CD4-positive, CD25-positive, alpha-beta regulatory T cell (primary cell): ENCODE measurements around the gene GMDS. TPM values are rescaled to one million over a fixed set of nuclear protein-coding genes. Genes with fewer than 3 reads are reported as not detected.
"Not testable (repeated sequence)": the region's sequence is repeated elsewhere in the genome, so short reads cannot be mapped to it uniquely, and the experiment has no call there.

Experiments
- ATAC-seq, 2 donors: fragments of 150-1000 bp; cut with Tn5 transposase; one replicate each; pipeline ENCODE4 v1.10.0; 2021; ENCODE audit warnings: low read depth in 2 of 2, moderate number of reproducible peaks in 2 of 2, moderate library complexity in 1 of 2
- DNase-seq, 3 donors: peaks; one replicate each; pipeline versions ENCODE4 v3.0.0 to v3.0.0-alpha.2; 2012 to 2022; ENCODE audit warnings: mixed read lengths in 1 of 3
- H3K27ac ChIP-seq: one replicate; pipeline ENCODE4 v1.7.0; 2013; ENCODE audit warnings: mild to moderate bottlenecking, low read length; ENCODE audit not compliant: insufficient read depth, poor library complexity, severe bottlenecking
- H3K27me3 ChIP-seq: one replicate; pipeline ENCODE4 v1.7.0; 2013; ENCODE audit warnings: low read length; ENCODE audit not compliant: control insufficient read depth, insufficient read depth
- H3K36me3 ChIP-seq: one replicate; pipeline ENCODE4 v1.7.0; 2013; ENCODE audit warnings: mild to moderate bottlenecking, low read length, moderate library complexity; ENCODE audit not compliant: control insufficient read depth, insufficient read depth
- H3K4me1 ChIP-seq: 2 replicates; pipeline ENCODE4 v1.7.0; 2013; ENCODE audit warnings: mild to moderate bottlenecking, low read length; ENCODE audit not compliant: insufficient read depth, control insufficient read depth, poor library complexity, severe bottlenecking
- H3K4me3 ChIP-seq: one replicate; pipeline ENCODE4 v1.7.0; 2013; ENCODE audit warnings: low read depth, mild to moderate bottlenecking, low read length, moderate library complexity
- H3K9me3 ChIP-seq, 2 experiments: 1 replicate in 1 of 2; 2 replicates in 1 of 2; pipeline ENCODE4 v1.7.0; 2013; ENCODE audit warnings: low read length in 2 of 2, mild to moderate bottlenecking in 1 of 2, moderate library complexity in 1 of 2; ENCODE audit not compliant: control insufficient read depth in 2 of 2
- H3K27ac Mint-ChIP-seq, 3 donors: one replicate each; pipeline ENCODE4 v1.8.0; 2020 to 2022; ENCODE audit warnings: mild to moderate bottlenecking in 3 of 3, mixed read lengths in 3 of 3, moderate library complexity in 2 of 3
- H3K27me3 Mint-ChIP-seq: one replicate; pipeline ENCODE4 v1.8.0; 2022; ENCODE audit warnings: mild to moderate bottlenecking, mixed read lengths
- H3K36me3 Mint-ChIP-seq: one replicate; pipeline ENCODE4 v1.8.0; 2020; ENCODE audit warnings: mixed read lengths
- H3K4me1 Mint-ChIP-seq, 4 donors: one replicate each; pipeline ENCODE4 v1.8.0; 2020 to 2022; ENCODE audit warnings: mixed read lengths in 4 of 4, mild to moderate bottlenecking in 1 of 4
- H3K4me3 Mint-ChIP-seq, 4 donors: one replicate each; pipeline ENCODE4 v1.8.0; 2020 to 2022; ENCODE audit warnings: mild to moderate bottlenecking in 4 of 4, mixed read lengths in 4 of 4, moderate library complexity in 3 of 4
- H3K9me3 Mint-ChIP-seq, 7 donors: one replicate each; pipeline ENCODE4 v1.8.0; 2020 to 2022; ENCODE audit warnings: mixed read lengths in 7 of 7, mild to moderate bottlenecking in 3 of 7, moderate library complexity in 2 of 7
- polyA plus RNA-seq, 4 donors: library from polyadenylated mRNA; unstranded; fragments of 300-500 nt; fragmentation: Illumina TruSeq; gene quantifications; one replicate each; pipeline ENCODE4 v1.2.3, GENCODE V29; 2021
- total RNA-seq: library from RNA; stranded (reverse); gene quantifications from one replicate; pipeline ENCODE4 v1.2.3, GENCODE V29; 2022

The GMDS gene
- total and polyA plus RNA-seq, 5 donors from 2014 or later: 17.5 to 23.9 (median 20.2) TPM

GRCh38 chr6:1850121-1850839 lies 395.1 kb downstream of the GMDS start:
- H3K4me3 Mint-ChIP-seq: no peak overlapping the region
- no peak for ATAC-seq
- H3K36me3 Mint-ChIP-seq: peaks cover 8% of the 10 kb centered on the region
- H3K9me3 Mint-ChIP-seq: peaks cover 0 to 2% (median 0%) of the 10 kb centered on the region in 7 donors
- H3K4me1 Mint-ChIP-seq: no peaks in the 10 kb centered on the region
- Histone ChIP-seq H3K9me3 (no peaks in the 10 kb centered on the region), H3K27ac (no peak overlapping the region), H3K36me3 (no peaks in the 10 kb centered on the region), H3K27me3 (no peaks in the 10 kb centered on the region), H3K4me3 (no peak overlapping the region), H3K4me1 (no peaks in the 10 kb centered on the region)
- no peaks in the 10 kb centered on the region for H3K27me3 Mint-ChIP-seq
- no peak overlapping the region for H3K27ac Mint-ChIP-seq
- no peak for DNase-seq

DNA sequence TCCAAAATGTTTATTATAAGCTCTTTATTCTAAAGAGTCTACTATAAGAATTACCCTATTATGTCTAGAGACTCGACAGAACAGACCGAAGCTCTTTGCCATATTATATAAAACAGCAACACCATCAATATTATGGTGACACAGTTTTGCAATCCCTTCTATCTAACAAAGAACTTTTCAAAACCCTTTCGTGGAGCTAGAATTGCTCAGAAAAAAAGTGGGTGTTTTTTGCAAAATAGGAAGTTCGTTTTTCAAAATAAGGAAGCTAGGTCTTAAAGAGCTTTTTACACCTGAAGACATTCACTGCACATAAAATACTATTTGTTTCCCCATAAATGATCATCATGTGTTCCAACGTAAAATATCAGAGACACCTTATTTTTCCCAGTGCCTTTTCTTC lies 395.7 kb downstream of the GMDS start:
- Histone ChIP-seq H3K4me3 (no peak overlapping the region), H3K9me3 (no peaks in the 10 kb centered on the region), H3K36me3 (no peaks in the 10 kb centered on the region), H3K27ac (no peak overlapping the region), H3K4me1 (no peaks in the 10 kb centered on the region), H3K27me3 (no peaks in the 10 kb centered on the region)
- Mint-ChIP-seq H3K4me1 (no peaks in the 10 kb centered on the region), H3K4me3 (no peak overlapping the region), H3K9me3 (peaks cover 0 to 1% (median 0%) of the 10 kb centered on the region in 7 donors), H3K27me3 (no peaks in the 10 kb centered on the region), H3K27ac (no peak overlapping the region), H3K36me3 (peaks cover 8% of the 10 kb centered on the region)
- DNase-seq (no peak), ATAC-seq (no peak)

DNA sequence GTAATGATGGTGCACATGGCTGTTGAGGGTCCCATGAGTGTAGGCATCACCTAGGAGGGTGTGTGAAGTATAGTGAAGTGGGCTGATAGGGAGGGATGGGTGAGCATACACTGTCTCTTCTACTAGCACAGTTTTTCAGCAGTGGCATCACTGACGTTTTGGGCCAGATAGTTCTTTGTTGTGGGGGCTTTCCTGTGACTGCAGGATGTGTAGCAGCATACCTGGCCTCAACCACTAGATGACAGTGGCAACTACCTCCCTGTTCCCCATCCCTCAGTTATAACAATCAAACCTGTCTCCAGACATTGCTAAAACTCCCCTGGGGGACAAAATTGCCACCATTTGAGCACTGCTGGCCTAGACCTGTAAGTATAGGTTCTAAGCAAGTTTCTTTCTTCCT lies 396.7 kb downstream of the GMDS start:
- Histone ChIP-seq H3K4me3 (no peak overlapping the region), H3K27ac (no peak overlapping the region), H3K36me3 (no peaks in the 10 kb centered on the region), H3K27me3 (no peaks in the 10 kb centered on the region), H3K9me3 (no peaks in the 10 kb centered on the region), H3K4me1 (no peaks in the 10 kb centered on the region)
- Mint-ChIP-seq H3K4me3 (no peak overlapping the region), H3K9me3 (peaks cover 0 to 1% (median 0%) of the 10 kb centered on the region in 7 donors), H3K27ac (no peak overlapping the region), H3K27me3 (no peaks in the 10 kb centered on the region), H3K36me3 (peaks cover 8% of the 10 kb centered on the region), H3K4me1 (no peaks in the 10 kb centered on the region)
- ATAC-seq (no peak), DNase-seq (no peak)

DNA sequence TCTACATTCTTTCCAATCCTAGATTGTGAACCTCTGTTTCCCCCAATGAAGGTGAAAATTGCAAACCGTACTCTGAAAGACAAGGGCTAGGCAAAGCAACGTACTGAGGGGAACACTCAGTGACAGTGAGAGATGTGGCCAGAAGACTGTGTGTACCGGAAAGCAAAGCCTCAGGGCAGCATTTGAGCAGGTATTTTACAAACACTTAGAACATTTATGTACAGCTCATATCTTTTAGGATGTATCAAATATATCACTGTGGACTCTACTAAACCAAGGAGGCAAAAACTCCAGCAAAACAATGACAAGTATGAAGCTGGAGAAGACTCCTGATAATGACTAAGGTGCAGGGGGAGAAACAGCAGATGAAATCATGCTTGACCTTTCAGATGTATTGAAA lies 398.8 kb downstream of the GMDS start:
- no peak for DNase-seq
- H3K9me3 Mint-ChIP-seq: peaks cover 0 to 1% (median 0%) of the 10 kb centered on the region in 7 donors
- no peak overlapping the region for H3K27ac ChIP-seq
- H3K27me3 ChIP-seq: no peaks in the 10 kb centered on the region
- H3K4me1 Mint-ChIP-seq: no peaks in the 10 kb centered on the region
- no peak overlapping the region for H3K4me3 Mint-ChIP-seq
- peaks cover 8% of the 10 kb centered on the region for H3K36me3 Mint-ChIP-seq
- no peaks in the 10 kb centered on the region for H3K9me3 ChIP-seq
- no peak for ATAC-seq
- H3K36me3 ChIP-seq: no peaks in the 10 kb centered on the region
- H3K27ac Mint-ChIP-seq: no peak overlapping the region
- no peak overlapping the region for H3K4me3 ChIP-seq
- no peaks in the 10 kb centered on the region for H3K4me1 ChIP-seq
- H3K27me3 Mint-ChIP-seq: no peaks in the 10 kb centered on the region

DNA sequence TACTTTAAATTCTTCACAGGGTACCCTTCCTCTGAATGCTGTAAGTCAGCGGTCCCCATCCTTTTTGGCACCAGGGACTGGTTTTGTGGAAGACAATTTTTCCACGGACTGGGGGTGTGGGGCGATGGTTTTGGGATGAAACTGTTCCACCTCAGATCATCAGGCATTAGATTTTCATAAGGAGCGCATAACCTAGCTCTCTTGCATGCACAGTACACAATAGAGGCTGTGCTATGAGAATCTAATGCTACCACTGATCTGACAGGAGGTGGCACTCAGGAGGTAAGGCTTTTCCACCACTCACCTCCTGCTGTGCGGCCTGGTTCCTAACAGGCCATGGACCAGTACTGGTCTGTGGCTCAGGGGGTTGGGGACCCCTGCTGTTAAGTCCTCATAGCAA lies 399.9 kb downstream of the GMDS start:
- H3K27me3 Mint-ChIP-seq, H3K4me3 Mint-ChIP-seq, H3K4me3 ChIP-seq, H3K36me3 Mint-ChIP-seq, H3K9me3 ChIP-seq, H3K36me3 ChIP-seq, H3K27ac ChIP-seq, ATAC-seq, H3K4me1 ChIP-seq, H3K27ac Mint-ChIP-seq, H3K4me1 Mint-ChIP-seq, DNase-seq, H3K9me3 Mint-ChIP-seq, H3K27me3 ChIP-seq: not testable (repeated sequence)

DNA sequence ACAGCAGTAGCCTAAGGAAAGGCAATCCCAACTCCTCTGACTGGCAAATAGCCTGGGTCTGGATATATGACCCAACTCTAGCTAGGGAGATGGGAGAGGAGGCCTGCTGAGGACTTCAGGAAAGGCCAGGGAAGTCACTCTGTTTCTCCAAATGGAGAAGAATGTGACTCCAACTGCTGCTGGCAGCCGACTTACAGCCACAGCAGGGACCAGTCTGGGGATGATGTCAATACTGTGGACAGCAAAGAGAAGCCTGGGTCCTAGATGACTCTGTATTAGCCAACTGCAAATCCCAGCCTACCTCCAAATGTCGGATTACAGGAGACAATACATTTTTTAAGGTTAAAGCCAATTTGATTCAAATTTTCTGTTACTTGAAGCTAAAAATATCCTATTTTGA lies 403.1 kb downstream of the GMDS start:
- DNase-seq (no peak), ATAC-seq (no peak)
- peaks cover 0 to 1% (median 0%) of the 10 kb centered on the region in 7 donors for H3K9me3 Mint-ChIP-seq
- H3K4me1 Mint-ChIP-seq: no peaks in the 10 kb centered on the region
- peaks cover 5% of the 10 kb centered on the region for H3K36me3 Mint-ChIP-seq
- Histone ChIP-seq H3K27me3 (no peaks in the 10 kb centered on the region), H3K36me3 (no peaks in the 10 kb centered on the region), H3K27ac (no peak overlapping the region), H3K4me1 (no peaks in the 10 kb centered on the region), H3K9me3 (no peaks in the 10 kb centered on the region), H3K4me3 (no peak overlapping the region)
- H3K27me3 Mint-ChIP-seq: no peaks in the 10 kb centered on the region
- H3K27ac Mint-ChIP-seq: no peak overlapping the region
- H3K4me3 Mint-ChIP-seq: no peak overlapping the region

GRCh38 chr6:1841136-1841535 lies 404.3 kb downstream of the GMDS start:
- H3K27me3 ChIP-seq: no peaks in the 10 kb centered on the region
- no peaks in the 10 kb centered on the region for H3K36me3 ChIP-seq
- DNase-seq: no peak
- H3K9me3 ChIP-seq: no peaks in the 10 kb centered on the region
- no peaks in the 10 kb centered on the region for H3K36me3 Mint-ChIP-seq
- H3K4me3 Mint-ChIP-seq: no peak overlapping the region
- H3K27ac Mint-ChIP-seq: no peak overlapping the region
- no peaks in the 10 kb centered on the region for H3K27me3 Mint-ChIP-seq
- ATAC-seq: no peak
- H3K4me1 Mint-ChIP-seq: no peaks in the 10 kb centered on the region
- no peaks in the 10 kb centered on the region for H3K4me1 ChIP-seq
- no peak overlapping the region for H3K27ac ChIP-seq
- peaks cover 0 to 1% (median 0%) of the 10 kb centered on the region in 7 donors for H3K9me3 Mint-ChIP-seq
- no peak overlapping the region for H3K4me3 ChIP-seq

GRCh38 chr6:1840491-1841121 lies 404.8 kb downstream of the GMDS start:
- no peak overlapping the region for H3K4me3 Mint-ChIP-seq

More at GRCh38 chr6:1840491-1841121, 404.8 kb downstream of the GMDS start:
- Mint-ChIP-seq H3K27ac (no peak overlapping the region), H3K4me1 (no peaks in the 10 kb centered on the region), H3K9me3 (no peaks in the 10 kb centered on the region), H3K36me3 (no peaks in the 10 kb centered on the region), H3K27me3 (no peaks in the 10 kb centered on the region)
- Histone ChIP-seq H3K9me3 (no peaks in the 10 kb centered on the region), H3K27me3 (no peaks in the 10 kb centered on the region), H3K36me3 (no peaks in the 10 kb centered on the region), H3K4me1 (no peaks in the 10 kb centered on the region), H3K4me3 (no peak overlapping the region), H3K27ac (no peak overlapping the region)
- DNase-seq: no peak
- no peak for ATAC-seq
